Activated T-cell treated with anti-CD3 and anti-CD28 coated beads, Interleukin-2, amount 50 U/mL, for 1 hour (primary cell): ENCODE results near the gene TOM1.
"Not testable (repeated sequence)": the region's sequence is repeated elsewhere in the genome, so short reads cannot be mapped to it uniquely, and the experiment has no call there.

Source experiments
- DNase-seq: peaks from one replicate; pipeline ENCODE4 v3.0.0-alpha.2; 2020

The TOM1 gene

DNA sequence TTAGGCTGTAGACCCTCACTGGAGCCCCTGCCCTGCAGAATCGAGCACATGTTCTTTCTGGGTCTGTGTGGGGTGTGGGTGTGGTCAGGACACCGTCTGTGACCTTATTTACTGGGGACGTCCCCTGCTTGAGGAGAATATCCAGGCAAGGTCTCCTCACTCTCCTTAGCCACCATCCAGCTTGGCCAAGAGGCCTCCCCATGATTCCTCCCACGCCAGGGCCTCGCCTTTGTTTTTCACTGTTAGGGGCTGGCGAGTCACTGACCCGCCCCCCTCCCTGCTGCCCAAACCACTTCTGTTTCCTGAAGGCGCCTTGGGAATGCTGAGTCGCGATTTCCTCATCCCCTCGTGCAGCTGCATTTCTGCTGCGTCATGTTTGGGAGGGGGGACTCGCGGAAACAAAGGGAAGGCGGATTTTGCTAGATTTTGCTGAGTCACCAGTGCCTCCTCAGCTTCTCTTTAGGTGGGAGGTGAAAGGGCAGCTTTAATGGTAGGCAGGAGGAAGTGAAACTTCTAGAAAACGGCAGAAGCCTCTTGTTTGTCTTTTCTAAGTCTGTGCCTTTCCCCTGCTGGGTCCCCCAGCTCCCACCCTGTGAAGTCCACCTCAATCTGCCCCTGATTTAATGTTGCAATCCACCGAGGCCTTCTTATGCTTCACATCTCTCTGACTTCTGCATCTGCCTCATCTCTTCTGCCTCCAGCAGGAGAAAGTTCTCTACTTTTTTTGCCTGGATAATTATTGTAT lies 77.2 kb downstream of the TOM1 start:
- DNase-seq = no peak

DNA sequence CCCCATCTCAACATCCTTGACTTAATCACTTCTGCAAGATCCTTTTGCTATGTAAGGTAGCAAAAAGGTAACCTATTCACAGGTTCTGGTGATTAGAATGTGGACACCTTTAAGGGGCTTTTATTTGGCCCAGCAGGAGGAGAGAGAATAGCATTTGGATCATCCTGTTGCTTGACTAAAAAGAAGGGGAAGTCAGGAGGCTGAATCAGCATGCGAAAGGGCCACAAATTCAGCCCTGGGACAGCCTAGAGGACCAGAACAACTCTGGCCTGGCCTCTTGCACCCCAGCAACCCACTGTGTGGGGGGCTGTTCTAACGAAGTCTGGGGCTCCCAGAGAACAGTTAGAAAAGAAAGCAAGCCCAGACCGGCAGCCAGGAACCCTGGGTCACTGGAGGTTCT lies 78.0 kb downstream of the TOM1 start:
- no peak for DNase-seq

DNA sequence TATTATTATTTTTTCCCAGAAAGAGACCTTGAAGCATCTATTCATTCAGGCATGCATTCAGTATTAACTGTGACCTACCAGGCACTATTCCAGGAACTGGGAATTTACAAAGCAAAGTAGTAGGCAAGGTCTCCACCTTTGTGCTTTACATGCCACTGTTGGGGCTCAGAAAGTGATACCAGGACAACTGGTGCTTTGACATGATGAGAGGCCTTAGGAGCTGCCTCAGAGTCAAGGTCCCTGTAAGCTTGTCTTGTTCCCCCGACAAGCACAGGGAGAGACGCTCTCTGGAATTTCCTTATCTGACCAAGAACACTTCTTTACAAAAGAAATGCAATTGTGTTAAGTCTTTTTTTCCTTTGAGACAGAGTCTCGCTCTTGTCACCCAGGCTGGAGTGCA lies 78.9 kb downstream of the TOM1 start:
- DNase-seq = no peak

DNA sequence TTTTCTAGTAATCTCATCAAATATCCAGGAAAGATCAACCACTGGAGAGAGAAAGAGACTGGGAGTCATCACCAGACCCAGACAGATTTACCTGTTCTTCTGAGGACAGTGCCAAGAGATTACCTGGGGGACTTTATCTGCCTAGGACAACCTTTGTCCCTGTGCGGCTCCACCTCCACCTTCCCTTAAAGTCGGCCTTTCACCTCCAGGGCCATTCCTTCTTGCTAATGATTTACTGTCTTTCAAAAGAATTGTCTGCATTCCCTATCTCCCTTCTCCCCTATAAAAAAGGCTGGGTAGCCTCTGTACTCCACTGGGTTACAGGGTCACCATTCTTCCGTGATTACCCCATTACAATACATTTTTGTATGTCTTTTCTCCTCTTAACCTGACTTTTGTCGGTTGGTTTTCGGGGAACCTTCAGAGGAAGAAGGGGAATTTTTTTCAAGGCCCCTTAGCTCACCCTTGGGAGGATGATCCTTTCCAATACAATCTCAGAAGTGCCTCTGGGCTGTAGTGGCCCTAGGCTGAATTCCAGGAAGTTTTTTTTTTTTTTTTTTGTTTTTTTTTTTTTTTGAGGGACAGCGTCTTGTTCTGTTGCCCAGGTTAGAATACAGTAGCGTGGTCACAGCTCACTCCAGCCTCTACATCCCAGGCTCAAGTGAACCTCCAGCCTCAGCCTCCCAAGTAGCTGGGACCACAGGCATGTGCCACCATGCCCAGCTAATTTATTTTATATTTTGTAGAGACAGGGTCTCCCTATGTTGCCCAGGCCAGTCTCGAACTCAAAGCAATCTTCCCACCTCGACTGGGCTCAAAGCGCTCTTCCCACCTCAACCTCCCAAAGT lies 79.7 kb downstream of the TOM1 start:
- no peak for DNase-seq

DNA sequence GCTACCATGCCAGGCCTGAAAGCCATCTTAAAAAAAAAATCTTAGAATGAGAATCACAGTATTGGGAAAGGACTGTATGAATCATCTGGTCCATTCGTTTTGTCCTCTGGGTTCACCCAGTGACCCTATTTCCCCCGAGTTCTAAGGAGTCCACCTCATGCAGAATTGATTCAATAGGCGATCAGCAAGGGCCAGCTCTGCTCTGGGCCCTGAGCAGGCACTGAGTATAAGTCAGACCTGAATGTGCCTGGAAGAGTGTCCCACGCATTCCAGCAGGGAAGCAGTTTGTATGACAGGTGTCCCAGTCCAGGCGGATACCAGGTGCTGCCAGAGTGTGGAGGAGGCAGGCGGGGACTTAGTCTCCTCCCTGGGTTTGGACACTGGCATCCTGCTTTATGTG lies 80.3 kb downstream of the TOM1 start:
- no peak for DNase-seq

DNA sequence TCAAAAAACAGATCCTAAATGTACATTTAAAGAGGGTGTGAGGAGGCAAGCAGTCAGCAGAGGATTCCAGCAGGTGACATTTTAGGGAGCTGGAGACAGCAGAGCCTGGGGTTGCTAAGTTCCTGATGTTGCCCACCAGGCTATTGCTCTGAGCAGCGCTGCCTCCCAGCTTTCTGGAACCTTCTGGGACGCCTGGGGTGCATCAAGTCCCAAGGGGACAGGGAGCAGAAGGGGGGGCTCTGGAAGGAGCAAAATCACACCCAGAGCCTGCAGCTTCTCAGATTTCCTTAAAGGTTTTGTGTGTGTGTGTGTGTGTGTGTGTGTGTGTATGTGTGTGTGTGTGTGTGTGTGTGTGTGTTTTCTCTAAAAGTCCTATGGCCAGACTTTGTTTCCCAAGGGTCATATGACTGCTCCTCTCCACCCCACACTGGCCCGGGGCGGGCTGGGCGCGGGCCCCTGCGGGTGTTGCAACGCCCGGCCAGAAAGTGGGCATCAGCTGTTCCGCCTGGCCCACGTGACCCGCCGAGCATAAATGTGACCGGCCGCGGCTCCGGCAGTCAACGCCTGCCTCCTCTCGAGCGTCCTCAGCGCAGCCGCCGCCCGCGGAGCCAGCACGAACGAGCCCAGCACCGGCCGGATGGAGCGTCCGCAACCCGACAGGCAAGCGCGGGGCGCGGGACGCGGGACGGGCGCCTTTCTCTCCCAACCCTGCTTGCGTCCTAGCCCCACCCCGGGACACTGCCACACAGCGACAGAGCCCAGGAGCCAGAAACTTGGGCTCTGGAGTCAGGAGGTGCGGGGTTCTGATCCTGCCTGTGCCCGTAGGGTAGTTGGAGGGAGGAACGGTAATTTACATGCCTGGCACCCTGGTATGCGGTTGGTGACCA lies 81.1 kb downstream of the TOM1 start, which contains the start of gene HMOX1:
Gene HMOX1 (plus strand): TSS at position 560 of the 887 bp plus-strand sequence. CDS start 78 bp downstream, at position 638.
- peak; percentile 40 for DNase-seq

DNA sequence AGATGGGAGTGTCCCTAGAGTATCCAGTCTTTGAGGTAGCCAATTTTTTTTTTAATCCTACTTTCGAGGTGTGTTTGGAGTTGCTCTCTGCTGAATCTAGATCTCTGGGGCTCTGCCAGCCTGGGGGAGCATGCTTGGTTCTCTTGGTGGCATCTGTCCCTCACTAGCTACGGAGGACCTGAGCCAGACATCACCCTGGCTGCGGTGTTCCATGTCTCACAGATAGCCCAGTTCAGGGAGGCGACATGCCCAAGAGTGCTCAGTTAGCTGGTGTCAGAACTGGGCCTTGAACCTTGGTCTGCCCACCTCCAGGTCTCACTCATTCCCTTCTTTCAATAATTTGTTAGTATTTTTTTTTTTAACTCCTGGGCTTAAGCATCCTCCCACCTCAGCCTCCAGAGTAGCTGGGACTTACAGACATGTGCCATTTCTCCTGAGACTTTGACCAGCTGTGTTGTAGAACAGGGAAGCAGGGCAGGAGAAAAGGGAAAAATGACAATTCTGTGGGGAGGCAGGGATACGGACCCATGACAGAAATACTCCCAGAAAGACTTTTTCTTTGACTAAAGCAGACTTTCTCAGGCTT lies 81.8 kb downstream of the TOM1 start:
- no peak for DNase-seq

DNA sequence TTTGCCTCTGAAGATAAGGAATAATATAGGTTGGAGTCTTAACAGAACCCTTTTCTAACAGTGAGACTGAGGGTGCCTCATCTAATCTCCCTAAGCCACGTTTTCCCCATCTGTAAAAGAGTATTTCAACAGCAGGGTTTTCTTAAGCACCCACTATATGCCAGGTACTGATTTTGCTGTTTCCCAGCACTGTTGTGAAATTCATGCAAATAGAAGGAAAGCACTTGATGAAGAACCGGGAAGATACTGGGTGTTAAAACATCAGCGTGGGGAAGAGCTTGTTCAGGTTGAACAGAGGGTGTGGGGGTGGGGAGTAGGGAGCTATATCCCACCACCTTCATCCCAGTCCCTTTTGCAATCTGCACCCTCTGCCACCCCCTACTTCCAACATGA lies 84.0 kb downstream of the TOM1 start:
- no peak for DNase-seq

DNA sequence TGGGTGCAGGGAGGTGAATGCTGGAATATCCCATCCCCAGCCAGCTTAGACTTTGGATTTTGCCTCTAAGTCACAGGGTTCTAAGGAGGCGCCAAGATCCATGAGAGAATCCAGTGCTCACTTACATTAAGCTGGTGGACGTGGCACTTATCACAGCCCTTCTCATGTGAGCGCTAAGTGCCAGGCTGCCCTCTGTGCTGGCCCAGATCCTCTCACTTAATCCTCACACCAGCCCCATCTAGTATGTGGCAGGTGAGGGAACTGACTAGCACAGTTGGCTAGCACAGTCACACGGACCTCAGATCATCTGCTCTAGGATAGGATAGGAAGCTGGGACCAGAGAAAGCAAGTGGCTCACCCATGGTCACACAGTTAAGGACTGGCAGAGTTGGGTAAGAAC lies 84.8 kb downstream of the TOM1 start:
- no peak for DNase-seq

DNA sequence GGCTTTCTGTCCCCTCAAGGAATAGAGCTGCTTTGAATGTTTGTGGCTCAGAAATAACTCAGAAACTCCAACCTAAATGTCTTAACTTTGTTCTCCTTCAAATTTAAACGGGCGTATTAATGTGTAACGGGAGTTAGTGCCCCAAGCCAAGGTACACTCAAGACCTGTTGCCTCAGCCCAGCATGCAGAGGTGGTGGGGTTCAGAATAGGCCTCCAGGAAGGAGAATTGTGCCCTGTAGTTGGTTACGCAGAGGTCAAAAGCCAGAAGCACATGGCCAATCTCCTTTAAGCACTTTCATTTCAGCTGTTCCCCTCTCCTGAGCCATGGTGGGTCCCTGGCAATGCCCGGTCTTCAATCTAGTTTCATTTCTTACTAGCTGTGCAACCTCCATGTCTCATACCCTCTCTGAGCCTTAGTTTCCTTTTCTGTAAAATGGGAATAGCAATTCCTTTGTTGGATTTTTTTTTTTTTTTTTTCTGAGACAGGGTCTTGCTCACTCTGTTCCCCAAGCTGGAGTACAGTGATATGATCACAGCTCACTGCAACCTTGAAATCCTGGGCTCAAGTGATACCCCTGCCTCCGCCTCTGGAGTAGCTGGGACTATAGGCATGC lies 85.4 kb downstream of the TOM1 start:
- DNase-seq = no peak

DNA sequence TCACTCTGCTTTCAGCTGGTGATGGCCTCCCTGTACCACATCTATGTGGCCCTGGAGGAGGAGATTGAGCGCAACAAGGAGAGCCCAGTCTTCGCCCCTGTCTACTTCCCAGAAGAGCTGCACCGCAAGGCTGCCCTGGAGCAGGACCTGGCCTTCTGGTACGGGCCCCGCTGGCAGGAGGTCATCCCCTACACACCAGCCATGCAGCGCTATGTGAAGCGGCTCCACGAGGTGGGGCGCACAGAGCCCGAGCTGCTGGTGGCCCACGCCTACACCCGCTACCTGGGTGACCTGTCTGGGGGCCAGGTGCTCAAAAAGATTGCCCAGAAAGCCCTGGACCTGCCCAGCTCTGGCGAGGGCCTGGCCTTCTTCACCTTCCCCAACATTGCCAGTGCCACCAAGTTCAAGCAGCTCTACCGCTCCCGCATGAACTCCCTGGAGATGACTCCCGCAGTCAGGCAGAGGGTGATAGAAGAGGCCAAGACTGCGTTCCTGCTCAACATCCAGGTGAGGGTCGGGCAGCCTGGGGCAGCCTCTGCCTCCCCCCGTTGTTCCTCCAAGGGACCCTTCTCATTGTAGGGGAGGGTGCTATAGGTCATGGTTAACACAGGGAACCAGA lies 87.1 kb downstream of the TOM1 start:
- no peak for DNase-seq

DNA sequence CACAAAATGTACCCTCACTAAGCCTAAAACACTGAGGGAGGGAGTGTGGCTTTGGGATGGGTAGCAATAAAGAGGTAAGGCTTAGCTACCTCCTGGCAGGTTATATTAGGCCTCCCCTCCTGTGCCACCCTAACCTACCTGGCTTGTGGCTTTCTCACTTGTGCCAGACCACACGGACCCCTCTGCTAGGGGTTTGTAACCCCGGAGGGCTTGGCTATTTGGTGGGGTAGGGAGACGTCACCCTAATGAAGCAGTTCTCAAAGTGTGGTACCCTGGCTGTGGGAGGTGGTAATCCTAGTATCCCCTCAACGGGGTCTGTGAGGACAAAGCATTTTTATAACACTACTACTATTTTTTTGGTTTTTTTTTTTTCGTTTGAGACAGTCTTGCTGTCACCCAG lies 91.2 kb downstream of the TOM1 start:
- no peak for DNase-seq

DNA sequence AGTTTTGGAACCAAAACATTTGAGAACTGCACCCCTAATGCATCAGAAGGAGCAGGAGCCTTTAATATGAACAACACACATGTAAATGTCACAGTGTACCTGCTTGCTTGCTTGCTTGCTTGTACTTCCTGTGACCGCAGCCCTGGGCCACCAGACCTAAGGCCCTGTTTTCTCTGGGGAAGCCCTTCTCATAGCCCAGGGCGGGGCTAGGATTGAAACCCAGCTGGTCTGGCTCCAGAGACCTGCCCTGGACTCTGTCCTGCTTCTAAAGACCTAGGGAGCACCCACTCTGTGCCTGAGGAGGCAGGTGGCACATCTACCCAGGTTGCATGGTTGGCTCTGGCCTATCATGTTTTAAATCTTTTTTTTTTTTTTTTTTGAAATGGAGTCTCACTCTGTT lies 92.7 kb downstream of the TOM1 start:
- DNase-seq = no peak

DNA sequence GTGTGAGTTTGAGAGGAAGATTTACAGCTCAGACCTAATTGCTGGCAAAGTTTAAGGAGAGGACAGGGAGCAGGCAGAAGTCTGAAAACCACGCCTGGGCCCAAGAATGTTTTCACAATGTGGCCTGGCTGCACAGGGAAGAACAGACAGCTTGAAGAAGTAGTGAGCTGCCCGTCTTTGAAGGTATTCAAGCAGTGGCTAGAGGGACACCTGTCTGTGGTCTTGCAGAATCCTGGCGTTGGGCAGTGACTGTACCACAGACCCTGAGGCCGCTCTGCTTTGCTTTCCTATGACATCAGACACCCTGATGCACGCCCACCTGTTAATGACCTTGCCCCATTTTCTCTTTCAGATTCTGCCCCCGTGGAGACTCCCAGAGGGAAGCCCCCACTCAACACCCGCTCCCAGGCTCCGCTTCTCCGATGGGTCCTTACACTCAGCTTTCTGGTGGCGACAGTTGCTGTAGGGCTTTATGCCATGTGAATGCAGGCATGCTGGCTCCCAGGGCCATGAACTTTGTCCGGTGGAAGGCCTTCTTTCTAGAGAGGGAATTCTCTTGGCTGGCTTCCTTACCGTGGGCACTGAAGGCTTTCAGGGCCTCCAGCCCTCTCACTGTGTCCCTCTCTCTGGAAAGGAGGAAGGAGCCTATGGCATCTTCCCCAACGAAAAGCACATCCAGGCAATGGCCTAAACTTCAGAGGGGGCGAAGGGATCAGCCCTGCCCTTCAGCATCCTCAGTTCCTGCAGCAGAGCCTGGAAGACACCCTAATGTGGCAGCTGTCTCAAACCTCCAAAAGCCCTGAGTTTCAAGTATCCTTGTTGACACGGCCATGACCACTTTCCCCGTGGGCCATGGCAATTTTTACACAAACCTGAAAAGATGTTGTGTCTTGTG lies 93.7 kb downstream of the TOM1 start:
- no peak for DNase-seq

DNA sequence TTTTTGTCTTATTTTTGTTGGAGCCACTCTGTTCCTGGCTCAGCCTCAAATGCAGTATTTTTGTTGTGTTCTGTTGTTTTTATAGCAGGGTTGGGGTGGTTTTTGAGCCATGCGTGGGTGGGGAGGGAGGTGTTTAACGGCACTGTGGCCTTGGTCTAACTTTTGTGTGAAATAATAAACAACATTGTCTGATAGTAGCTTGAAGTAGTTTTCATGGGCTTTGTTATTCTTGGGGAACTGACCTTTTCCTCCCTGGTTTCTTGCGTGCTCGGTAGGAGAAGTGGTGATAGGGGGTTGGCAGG lies 94.3 kb downstream of the TOM1 start:
- DNase-seq = no peak

DNA sequence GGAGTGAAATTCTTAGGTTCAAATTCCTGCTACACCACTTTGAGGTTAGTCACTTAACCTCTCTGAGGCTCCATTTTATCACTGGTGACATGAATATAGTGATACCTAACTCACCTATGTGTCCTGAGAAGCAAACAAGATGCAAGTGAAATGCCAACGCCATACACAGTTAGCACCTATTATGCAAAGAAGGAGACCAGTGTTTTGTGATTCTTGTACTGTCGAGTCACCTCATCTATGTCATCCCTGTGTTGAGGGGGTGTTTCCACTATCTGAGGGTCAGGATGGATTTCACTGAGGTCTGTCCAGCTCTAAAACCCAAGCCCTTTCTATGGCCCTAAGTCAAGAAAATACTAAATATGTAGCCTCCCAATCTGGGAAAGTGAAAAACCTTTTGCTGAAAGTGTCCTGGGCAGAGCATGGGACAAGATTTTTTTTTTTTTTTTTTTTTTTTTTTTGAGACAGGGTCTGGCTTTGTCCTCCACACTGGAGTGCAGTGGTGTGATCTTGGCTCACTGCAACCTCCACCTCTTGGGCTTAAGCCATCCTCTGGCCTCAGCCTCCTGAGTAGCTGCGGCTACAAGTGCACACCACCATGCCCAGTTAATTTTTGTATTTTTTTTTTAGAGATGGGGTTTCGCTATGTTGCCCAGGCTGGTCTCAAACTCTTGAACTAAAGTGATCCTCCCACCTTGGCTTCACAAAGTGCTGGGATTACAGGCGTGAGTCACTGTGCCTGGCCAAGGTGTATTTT lies 95.3 kb downstream of the TOM1 start:
- DNase-seq = no peak

DNA sequence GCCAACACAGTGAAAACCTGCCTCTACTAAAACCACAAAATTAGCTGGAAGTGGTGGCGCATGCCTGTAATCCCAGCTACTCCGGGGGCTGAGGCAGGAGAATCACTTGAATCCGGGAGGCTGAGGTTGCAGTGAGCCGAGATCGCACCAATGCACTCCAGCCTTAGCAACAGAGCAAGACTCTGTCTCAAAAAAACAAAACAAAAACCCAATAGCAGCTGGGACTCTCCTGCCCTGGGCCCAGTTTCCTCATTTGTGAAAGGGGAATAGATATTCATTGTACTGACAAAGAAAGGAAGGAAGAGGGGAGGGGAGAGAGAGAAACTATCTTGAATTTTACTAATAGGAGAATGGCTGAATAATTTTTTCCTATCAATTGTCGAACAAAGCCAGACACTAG lies 96.9 kb downstream of the TOM1 start:
- not testable (repeated sequence) for DNase-seq

DNA sequence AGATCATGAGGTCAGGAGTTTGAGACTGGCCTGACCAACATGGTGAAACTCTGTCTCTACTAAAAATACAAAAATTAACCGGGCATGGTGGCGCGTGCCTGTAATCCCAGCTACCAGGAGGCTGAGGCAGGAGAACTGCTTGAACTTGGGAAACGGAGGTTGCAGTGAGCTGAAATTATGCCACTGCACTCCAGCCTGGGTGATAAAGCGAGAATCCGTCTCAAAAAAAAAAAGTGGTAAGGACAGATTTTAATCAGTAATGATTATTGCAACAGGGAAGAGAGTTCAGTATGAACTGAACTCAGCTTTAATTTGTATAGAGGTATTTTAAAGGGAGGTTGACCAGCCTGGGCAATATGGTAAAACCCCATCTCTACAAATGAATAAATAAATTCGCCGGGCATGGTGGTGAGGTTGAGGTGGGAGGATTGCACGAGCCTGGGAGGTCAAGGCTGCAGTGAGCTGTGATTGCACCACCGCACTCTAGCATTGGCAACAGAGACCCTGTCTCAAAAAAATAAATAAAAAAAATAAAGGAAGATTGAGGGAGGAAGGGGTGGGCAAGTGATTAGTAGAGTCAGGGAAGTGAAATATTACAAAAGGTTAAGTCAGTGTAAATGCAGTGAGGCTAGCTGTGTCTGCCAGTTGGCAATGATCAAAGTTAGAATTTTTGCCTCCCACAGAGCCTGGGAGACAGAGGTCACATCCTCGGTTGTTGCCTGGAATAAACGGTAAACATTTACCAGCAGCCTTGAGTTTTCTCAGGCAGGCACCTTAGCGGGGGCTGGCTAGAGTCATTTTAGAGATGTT lies 97.6 kb downstream of the TOM1 start:
- DNase-seq = no peak
